GM18909 (cell line): ENCODE data around the gene NIM1K.
"Not testable (repeated sequence)": the region's sequence is repeated elsewhere in the genome, so short reads cannot be mapped to it uniquely, and the experiment has no call there.

Experiments
- ATAC-seq: cut with Tn5 transposase; IDR thresholded peaks from one replicate; pipeline ENCODE4 v1.9.1; 2021; ENCODE audit warnings: mild to moderate bottlenecking; ENCODE audit not compliant: unreplicated experiment, poor library complexity

Gene NIM1K

GRCh38 chr5:43274435-43275114, 82.5 kb downstream of the NIM1K start:
- ATAC-seq = no peak

- ATAC-seq = no peak
Observed at GRCh38 chr5:43275391-43275790, 83.4 kb downstream of the NIM1K start.

- ATAC-seq = no peak
Observed at GRCh38 chr5:43279548-43280274, 87.7 kb downstream of the NIM1K start.

DNA sequence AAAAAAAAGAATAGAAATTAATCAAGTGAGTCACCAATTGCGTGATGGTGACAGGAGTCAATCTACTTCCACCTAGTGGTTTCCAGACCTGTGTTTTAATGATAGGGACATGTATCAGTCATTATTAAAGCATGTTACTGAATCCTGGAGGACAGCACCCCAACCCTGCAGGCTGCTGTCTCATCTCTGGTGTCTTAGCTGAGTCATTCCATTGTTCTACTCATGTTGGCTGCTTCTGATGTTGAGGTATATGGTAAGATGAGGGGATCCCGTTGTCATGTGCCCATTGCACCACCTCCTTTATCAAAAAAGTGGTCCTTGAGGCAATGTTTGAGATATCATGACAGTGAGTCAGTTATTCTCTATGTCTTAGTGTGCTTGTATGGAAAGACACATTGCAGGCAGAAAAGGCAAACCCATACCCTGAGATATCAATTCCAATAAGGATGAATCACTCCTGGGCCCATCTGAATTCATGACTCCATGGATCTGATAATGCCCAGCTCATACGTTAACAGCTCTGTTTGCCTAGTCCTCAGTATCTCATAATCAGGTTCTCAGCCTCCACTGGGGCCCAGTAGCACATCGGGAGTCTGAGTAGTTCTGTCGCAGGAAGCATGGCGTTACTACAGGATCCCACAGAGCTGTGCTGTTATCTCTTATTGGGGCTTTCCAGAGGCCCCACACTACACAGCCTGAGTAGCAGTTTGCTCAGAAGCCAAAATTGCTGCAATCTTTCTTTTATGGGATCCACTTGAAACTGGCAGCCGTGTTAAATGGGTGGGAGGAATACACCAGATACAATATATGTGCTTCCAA, 90.0 kb downstream of the NIM1K start:
- no peak for ATAC-seq

DNA sequence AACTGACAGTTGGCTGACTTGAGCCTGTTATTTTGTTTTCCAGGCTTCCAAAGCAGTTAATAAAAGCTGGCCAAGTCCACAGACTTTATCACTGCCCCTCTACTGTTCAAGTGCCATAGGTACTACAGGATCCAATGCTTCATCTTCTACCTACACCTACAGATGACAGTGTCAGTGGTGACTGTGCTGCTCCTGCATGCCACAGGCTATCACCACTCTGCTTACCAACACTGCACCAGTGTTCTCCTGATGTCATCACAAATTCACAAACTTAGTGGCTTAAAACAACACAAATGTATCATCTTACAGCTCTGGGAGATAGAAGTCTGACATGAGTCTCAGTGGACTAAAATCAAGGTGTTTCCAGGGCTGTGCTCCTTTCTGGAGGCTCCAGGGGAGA, 94.6 kb downstream of the NIM1K start:
- no peak for ATAC-seq

DNA sequence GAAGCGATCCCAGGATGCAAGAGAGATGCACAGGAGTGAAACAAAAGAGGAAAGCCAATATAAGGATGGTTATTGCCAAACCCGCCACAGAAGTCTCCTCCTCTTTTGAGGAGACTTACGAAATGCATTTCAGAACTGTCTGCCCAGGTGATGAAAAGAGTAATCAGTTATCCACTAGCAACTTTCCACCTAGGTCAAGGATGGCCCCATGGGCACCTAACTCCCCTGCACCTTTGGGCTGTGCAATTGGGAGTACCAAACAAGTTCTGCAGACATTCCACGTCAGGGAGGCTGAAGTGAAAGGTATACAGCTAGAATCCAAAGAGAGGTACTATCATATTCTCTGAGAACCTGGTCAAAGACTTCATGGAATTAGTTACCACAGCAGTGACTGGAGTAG, 95.5 kb downstream of the NIM1K start:
- ATAC-seq = no peak

- ATAC-seq = no peak
Observed at GRCh38 chr5:43288269-43288831, 96.3 kb downstream of the NIM1K start.

DNA sequence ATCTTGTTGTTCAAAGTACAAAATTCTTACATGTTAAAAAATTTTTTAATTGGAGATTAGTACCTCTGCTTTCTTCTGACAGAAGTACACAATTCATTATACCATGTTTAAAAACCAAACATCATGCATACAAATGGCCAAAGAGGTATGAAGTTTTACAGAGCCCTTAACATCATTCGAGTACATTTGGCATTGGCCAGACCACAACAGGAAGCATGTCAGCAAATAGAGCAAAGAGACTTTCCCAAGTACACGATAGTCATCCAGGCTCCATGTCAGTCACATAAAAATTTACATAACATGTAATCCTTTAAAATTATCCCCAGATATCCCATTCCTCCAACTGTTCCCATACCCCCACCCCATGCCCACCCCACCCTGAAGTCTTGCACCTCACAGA, 98.7 kb downstream of the NIM1K start:
- ATAC-seq = no peak

GRCh38 chr5:43294226-43294625, 102.2 kb downstream of the NIM1K start:
- no peak for ATAC-seq

GRCh38 chr5:43295202-43295601, 103.2 kb downstream of the NIM1K start:
- no peak for ATAC-seq

- no peak for ATAC-seq
Observed at GRCh38 chr5:43296835-43297234, 104.8 kb downstream of the NIM1K start.

GRCh38 chr5:43298443-43298842, 106.4 kb downstream of the NIM1K start:
- ATAC-seq = no peak

DNA sequence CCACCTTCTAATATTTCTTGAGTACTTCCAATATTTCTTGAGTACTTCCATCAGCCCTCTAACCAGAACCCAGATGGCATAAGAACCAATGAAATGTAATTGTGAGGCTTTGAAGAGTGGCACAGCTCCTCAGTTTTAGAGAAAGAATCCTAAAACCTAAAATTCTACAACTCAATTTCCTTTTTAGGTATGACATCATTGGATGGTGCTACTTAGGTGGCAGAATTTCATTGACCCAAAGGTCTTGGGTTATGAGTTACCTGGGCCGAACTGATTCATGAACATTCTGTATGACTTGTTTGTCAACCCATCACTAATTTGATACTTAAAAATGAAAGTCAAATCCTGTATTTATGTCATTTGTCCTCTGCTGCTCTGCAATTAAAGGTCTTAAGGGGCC, 108.1 kb downstream of the NIM1K start:
- no peak for ATAC-seq

- ATAC-seq = no peak
Observed at GRCh38 chr5:43301653-43302091, 109.6 kb downstream of the NIM1K start.

GRCh38 chr5:43302481-43302880, 110.5 kb downstream of the NIM1K start:
- ATAC-seq = no peak

DNA sequence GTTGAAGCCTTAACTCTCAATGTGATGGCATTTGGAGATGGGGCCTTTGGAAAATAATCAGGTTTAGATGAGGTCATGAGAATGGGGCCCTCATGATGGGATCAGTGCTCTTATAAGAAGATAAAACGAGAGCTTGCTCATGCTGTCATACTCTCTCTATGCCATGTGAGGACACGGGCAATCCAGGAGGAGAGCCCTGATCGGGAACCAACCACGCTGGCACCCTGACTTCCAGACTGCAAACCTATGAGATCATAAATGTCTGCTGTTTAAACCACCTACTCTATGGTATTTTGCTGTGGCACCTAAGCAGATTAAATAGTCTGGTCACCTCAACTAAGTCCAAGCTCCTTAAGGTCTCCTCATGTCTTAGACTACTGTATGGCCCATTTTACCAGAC, 111.2 kb downstream of the NIM1K start:
- ATAC-seq = no peak

DNA sequence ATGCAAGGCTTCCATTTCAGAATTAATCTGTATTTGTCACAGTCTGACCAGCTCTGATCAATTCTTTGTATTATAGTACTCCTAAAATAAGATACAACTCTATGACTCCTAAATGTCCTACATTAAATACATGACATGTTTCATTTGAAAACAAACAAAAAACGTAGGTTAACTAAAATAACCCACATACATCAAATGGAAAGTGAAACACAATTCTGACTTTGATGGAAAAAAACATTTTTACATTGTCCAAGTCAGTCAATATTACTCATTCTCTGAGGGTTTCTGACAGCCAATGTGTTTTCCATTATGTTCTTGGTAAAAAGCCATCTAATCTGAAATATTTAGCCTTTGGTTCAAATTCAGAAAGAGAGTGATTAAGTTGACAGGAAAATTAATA, 112.5 kb downstream of the NIM1K start:
- ATAC-seq = peak; percentile 44

GRCh38 chr5:43305948-43306565, 114.0 kb downstream of the NIM1K start:
- ATAC-seq = no peak

DNA sequence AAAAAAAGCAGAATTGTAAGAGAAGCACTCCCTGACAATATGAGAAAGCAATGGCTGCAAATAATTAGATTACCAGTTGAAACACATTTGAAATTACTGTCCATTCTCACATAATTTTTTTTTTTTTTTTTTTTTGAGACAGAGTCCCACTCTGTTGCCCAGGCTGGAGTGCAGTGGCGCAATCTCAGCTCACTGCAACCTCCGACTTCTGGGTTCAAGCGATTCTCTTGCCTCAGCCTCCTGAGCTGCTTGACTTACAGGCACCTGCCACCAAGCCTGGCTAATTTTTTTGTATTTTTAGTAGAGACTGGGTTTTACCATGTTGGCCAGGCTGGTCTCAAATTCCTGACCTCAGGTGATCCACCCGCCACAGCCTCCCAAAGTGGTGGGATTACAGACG, 114.9 kb downstream of the NIM1K start:
- ATAC-seq = not testable (repeated sequence)

GRCh38 chr5:43309122-43309521, 117.1 kb downstream of the NIM1K start:
- no peak for ATAC-seq
